ENCODE measurements around the gene ALPL. TPM values are rescaled to one million over a fixed set of nuclear protein-coding genes. Genes with fewer than 3 reads are reported as not detected.
A peak's percentile ranks its signal among the peaks of the same experiment; 100 is the strongest.
"Not testable (repeated sequence)": the region's sequence is repeated elsewhere in the genome, so short reads cannot be mapped to it uniquely, and the experiment has no call there.

The ALPL gene
- total RNA-seq: not detected
- not detected for polyA plus RNA-seq

DNA sequence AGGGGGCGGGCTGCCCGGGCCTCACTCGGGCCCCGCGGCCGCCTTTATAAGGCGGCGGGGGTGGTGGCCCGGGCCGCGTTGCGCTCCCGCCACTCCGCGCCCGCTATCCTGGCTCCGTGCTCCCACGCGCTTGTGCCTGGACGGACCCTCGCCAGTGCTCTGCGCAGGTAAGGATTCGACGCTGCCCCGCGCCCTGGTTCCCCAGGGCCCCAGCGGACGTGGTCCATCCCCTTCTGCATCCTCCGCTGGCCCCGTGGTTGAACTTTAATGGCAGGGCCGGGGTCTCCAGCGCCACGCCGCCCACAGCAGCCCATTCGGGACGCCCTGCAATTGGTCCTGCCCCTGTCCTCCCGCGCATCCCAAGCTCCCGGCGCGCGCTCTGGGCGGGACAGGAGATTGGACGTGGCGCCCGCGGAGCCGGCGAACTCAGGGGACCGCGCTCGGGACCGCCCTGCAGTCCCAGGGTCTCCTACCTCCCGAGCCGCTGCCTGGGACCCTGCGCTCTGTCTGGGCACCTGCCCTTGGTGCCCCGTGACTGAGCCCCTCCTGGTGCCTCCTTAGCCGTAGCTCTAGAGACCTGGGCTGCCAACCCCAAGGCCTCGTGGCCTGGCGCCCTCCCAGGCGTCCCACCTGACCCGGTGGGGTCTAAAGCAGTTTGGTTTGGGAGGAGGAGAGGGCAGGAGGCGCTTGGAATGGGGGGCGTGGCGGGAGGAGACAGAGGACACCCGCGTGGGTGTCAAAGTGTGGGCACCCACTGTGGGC is at the start of gene ALPL:
Gene ALPL (plus strand): TSS at position 73 of the 762 bp plus-strand sequence. CDS start 44,659 bp downstream, outside the sequence.
- Mint-ChIP-seq H3K27ac (peak within 1 kb of the TSS in 1 of 7 donors; percentile 13), H3K4me1 (peaks cover 3 to 10% (median 6%) of the 10 kb centered on the region in 4 donors), H3K36me3 (peaks cover 0 to 4% of the 10 kb centered on the region in 2 donors), H3K27me3 (peaks cover 16 to 44% of the 10 kb centered on the region in 2 donors), H3K4me3 (peak within 1 kb of the TSS in 7 of 8 donors; percentile 59 to 87 (median 84)), H3K9me3 (peaks cover 0 to 2% (median 0%) of the 10 kb centered on the region in 8 donors)
- ChIA-PET POLR2A (ENCODE audit: partially characterized antibody) (no interaction called here), CTCF (ENCODE audit: partially characterized antibody) (interaction anchor here (1.2 kb wide), 1 partner anchor 9 kb away, joined by 4 read pairs; no protein-coding TSS in a partner anchor)
- H3K27ac ChIP-seq (ENCODE audit: low read depth, low read length): no peak within 1 kb of the TSS
- intact Hi-C loops (cut with micrococcal nuclease): loop anchor here (1.0 kb wide), 1 partner anchor 455 kb away; no protein-coding TSS in a partner anchor
- DNase-seq: no peak
- no peaks in the 10 kb centered on the region for H3K36me3 ChIP-seq (ENCODE audit: insufficient read depth, low read length)
- peaks cover 8% of the 10 kb centered on the region for H3K27me3 ChIP-seq (ENCODE audit: insufficient read depth, low read length)
- H3K4me3 ChIP-seq (ENCODE audit: low read length in 2 of 2): no peak within 1 kb of the TSS
- H3K9me3 ChIP-seq (ENCODE audit: control insufficient read depth in 1 of 2, low read length in 2 of 2): no peaks in the 10 kb centered on the region
- peaks cover 5% of the 10 kb centered on the region for H3K4me1 ChIP-seq (ENCODE audit: insufficient read depth, low read length)

DNA sequence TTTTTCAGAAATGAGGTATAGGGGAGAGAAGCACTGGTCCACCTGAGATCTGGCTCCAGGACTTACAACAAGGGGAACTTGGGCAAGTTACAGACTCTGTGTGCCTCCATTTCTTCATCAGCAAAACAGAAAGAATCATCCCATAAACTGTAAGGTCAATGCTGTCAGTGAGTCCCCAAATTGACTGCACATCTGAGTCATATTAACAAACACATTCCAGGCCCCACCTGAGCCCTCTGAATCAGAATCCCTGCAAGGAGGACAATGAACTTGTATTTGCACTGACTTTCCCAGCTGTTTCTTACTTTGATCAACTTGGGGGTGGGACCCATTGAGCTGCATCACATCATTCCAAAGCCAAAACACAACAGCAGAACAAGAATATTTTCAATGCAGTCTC is 44.1 kb upstream of the ALPL start:
- H3K27ac ChIP-seq (ENCODE audit: low read depth, low read length); H3K4me1 ChIP-seq (ENCODE audit: insufficient read depth, low read length); H3K4me3 ChIP-seq (ENCODE audit: low read length in 2 of 2); H3K27me3 Mint-ChIP-seq; H3K9me3 Mint-ChIP-seq; H3K36me3 Mint-ChIP-seq; CTCF ChIA-PET (ENCODE audit: partially characterized antibody); H3K27ac Mint-ChIP-seq; H3K4me1 Mint-ChIP-seq; POLR2A ChIA-PET (ENCODE audit: partially characterized antibody); H3K4me3 Mint-ChIP-seq; H3K27me3 ChIP-seq (ENCODE audit: insufficient read depth, low read length); intact Hi-C loops (cut with micrococcal nuclease); H3K36me3 ChIP-seq (ENCODE audit: insufficient read depth, low read length); DNase-seq; H3K9me3 ChIP-seq (ENCODE audit: control insufficient read depth in 1 of 2, low read length in 2 of 2): not testable (repeated sequence)

DNA sequence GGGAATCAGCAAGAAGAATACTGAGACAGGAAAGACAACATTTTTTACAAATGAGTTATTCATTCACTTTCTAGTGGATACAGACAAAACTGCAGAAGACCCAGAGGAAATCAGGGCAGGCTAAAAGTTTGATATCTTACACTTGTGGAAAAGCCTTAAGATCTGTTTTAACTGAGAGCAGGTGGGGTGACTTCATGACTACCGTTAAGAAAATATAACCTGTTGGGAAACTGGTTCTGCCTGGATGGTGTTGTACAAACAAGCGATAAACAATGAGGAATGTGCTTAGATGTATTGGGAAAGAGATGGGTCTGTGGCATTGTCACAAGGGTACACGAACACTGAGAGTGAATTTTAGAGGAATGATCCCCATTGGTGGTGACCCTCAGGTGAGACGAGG is 41.3 kb upstream of the ALPL start:
- H3K27me3 ChIP-seq (ENCODE audit: insufficient read depth, low read length); H3K36me3 ChIP-seq (ENCODE audit: insufficient read depth, low read length); H3K4me1 Mint-ChIP-seq; H3K9me3 ChIP-seq (ENCODE audit: control insufficient read depth in 1 of 2, low read length in 2 of 2); H3K27ac Mint-ChIP-seq; POLR2A ChIA-PET (ENCODE audit: partially characterized antibody); intact Hi-C loops (cut with micrococcal nuclease); H3K4me1 ChIP-seq (ENCODE audit: insufficient read depth, low read length); DNase-seq; H3K27ac ChIP-seq (ENCODE audit: low read depth, low read length); CTCF ChIA-PET (ENCODE audit: partially characterized antibody); H3K4me3 Mint-ChIP-seq; H3K4me3 ChIP-seq (ENCODE audit: low read length in 2 of 2); H3K27me3 Mint-ChIP-seq; H3K9me3 Mint-ChIP-seq: not testable (repeated sequence)
- H3K36me3 Mint-ChIP-seq: peaks cover 0 to 12% of the 10 kb centered on the region in 2 donors

DNA sequence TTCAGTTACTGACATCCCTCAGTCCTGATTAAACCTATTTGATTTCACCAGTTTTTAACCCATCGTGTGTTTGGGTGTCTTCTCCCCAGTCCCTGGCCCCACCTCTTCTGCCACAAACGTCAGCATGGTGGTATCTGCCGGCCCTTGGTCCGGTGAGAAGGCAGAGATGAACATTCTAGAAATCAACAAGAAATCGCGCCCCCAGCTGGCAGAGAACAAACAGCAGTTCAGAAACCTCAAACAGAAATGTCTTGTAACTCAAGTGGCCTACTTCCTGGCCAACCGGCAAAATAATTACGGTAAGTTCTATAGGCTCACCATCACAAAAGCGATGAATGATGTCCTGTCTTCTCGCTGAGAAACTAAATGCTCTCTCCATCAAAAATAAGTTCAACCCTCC is 40.6 kb upstream of the ALPL start:
- no peaks in the 10 kb centered on the region for H3K9me3 ChIP-seq (ENCODE audit: control insufficient read depth in 1 of 2, low read length in 2 of 2)
- no peaks in the 10 kb centered on the region for H3K27me3 ChIP-seq (ENCODE audit: insufficient read depth, low read length)
- no peak overlapping the region for H3K4me3 ChIP-seq (ENCODE audit: low read length in 2 of 2)
- no peak for DNase-seq
- Mint-ChIP-seq H3K27ac (no peak overlapping the region), H3K4me3 (no peak overlapping the region), H3K36me3 (peaks cover 5 to 17% of the 10 kb centered on the region in 2 donors), H3K4me1 (peaks cover 0 to 8% (median 0%) of the 10 kb centered on the region in 4 donors), H3K27me3 (no peaks in the 10 kb centered on the region), H3K9me3 (no peaks in the 10 kb centered on the region)
- no peaks in the 10 kb centered on the region for H3K4me1 ChIP-seq (ENCODE audit: insufficient read depth, low read length)
- ChIA-PET POLR2A (ENCODE audit: partially characterized antibody) (no interaction called here), CTCF (ENCODE audit: partially characterized antibody) (interaction anchor here (0.6 kb wide), 1 partner anchor 169 kb away, joined by 3 read pairs; no protein-coding TSS in a partner anchor)
- H3K36me3 ChIP-seq (ENCODE audit: insufficient read depth, low read length): no peaks in the 10 kb centered on the region
- intact Hi-C loops (cut with micrococcal nuclease): no loop called here
- no peak overlapping the region for H3K27ac ChIP-seq (ENCODE audit: low read depth, low read length)

DNA sequence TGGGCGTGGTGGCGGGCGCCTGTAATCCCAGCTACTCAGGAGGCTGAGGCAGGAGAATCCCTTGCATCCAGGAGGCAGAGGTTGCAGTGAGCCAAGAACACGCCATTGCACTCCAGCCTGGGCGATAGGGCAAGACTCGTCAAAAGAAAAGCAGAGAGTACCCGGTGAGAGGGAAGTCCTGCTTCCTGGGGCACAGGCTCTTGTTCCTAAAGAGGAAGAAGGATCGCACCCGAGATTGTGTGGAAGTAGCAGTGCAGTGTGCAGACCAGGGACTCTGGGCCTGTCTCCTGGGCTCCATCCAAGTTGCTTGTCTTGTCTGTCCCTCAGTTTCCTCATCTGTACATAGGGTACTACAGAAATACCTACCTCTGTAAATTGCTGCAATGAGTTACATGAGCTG is 39.6 kb upstream of the ALPL start:
- no peak overlapping the region for H3K27ac Mint-ChIP-seq
- DNase-seq: no peak
- no peak overlapping the region for H3K4me3 Mint-ChIP-seq
- no peaks in the 10 kb centered on the region for H3K36me3 ChIP-seq (ENCODE audit: insufficient read depth, low read length)
- no peaks in the 10 kb centered on the region for H3K9me3 Mint-ChIP-seq
- H3K36me3 Mint-ChIP-seq: peaks cover 5 to 20% of the 10 kb centered on the region in 2 donors
- H3K27me3 ChIP-seq (ENCODE audit: insufficient read depth, low read length): no peaks in the 10 kb centered on the region
- no peaks in the 10 kb centered on the region for H3K9me3 ChIP-seq (ENCODE audit: control insufficient read depth in 1 of 2, low read length in 2 of 2)
- peaks cover 0 to 8% (median 0%) of the 10 kb centered on the region in 4 donors for H3K4me1 Mint-ChIP-seq
- intact Hi-C loops (cut with micrococcal nuclease): no loop called here
- no peaks in the 10 kb centered on the region for H3K27me3 Mint-ChIP-seq
- no peaks in the 10 kb centered on the region for H3K4me1 ChIP-seq (ENCODE audit: insufficient read depth, low read length)
- ChIA-PET CTCF (ENCODE audit: partially characterized antibody) (no interaction called here), POLR2A (ENCODE audit: partially characterized antibody) (no interaction called here)
- no peak overlapping the region for H3K4me3 ChIP-seq (ENCODE audit: low read length in 2 of 2)
- H3K27ac ChIP-seq (ENCODE audit: low read depth, low read length): no peak overlapping the region

DNA sequence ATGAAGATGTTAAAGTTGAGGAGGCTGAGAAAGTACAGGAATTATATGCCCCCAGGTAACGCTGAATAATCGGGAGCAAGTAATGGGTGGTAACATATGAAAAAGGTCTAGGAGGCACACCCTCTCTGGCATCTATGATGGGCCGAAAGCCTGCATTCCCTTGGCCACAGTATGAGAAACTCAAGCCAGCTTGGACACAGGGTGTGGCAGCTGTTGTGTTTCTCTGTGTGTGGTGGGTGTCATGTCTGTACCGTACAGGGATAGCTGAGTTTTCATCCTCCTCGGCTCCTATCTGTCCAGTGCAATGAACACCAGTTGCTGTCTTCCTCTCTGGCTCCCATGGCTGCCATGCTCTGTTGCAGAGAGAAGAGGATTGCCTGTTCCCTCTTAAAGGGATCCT is 36.4 kb upstream of the ALPL start:
- Mint-ChIP-seq H3K9me3 (no peaks in the 10 kb centered on the region), H3K36me3 (peaks cover 18 to 41% of the 10 kb centered on the region in 2 donors), H3K27ac (peak overlapping the region in 1 of 7 donors; percentile 32), H3K27me3 (no peaks in the 10 kb centered on the region), H3K4me3 (no peak overlapping the region), H3K4me1 (peaks cover 0 to 8% (median 0%) of the 10 kb centered on the region in 4 donors)
- ChIA-PET CTCF (ENCODE audit: partially characterized antibody) (no interaction called here), POLR2A (ENCODE audit: partially characterized antibody) (no interaction called here)
- no peak overlapping the region for H3K4me3 ChIP-seq (ENCODE audit: low read length in 2 of 2)
- H3K27me3 ChIP-seq (ENCODE audit: insufficient read depth, low read length): no peaks in the 10 kb centered on the region
- no peaks in the 10 kb centered on the region for H3K36me3 ChIP-seq (ENCODE audit: insufficient read depth, low read length)
- no peak for DNase-seq
- intact Hi-C loops (cut with micrococcal nuclease): no loop called here
- no peaks in the 10 kb centered on the region for H3K9me3 ChIP-seq (ENCODE audit: control insufficient read depth in 1 of 2, low read length in 2 of 2)
- H3K4me1 ChIP-seq (ENCODE audit: insufficient read depth, low read length): no peaks in the 10 kb centered on the region
- H3K27ac ChIP-seq (ENCODE audit: low read depth, low read length): no peak overlapping the region

DNA sequence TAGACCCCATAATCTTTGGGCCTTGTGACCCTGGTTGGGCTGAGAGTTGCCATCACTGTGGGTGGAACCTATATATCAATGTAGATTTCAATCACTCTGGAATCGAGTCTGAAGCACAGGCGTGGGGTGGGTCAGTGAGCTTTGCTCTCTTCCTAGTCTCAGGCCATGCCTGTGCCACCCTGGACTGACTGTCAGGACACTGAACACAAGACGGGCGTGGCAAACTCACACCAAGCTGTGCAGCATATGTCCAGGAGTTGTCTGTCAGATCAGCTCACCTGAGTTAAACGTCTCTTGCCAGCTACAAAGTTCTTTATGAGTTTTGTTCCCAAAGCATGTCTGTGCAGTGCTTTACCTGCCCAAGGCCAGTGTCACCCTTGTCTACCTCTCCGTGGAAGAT is 30.9 kb upstream of the ALPL start:
- Mint-ChIP-seq H3K4me3 (no peak overlapping the region), H3K36me3 (peaks cover 30 to 47% of the 10 kb centered on the region in 2 donors), H3K9me3 (no peaks in the 10 kb centered on the region), H3K27me3 (peaks cover 0 to 2% of the 10 kb centered on the region in 2 donors), H3K4me1 (no peaks in the 10 kb centered on the region), H3K27ac (no peak overlapping the region)
- CTCF ChIA-PET (ENCODE audit: partially characterized antibody): no interaction called here
- no peaks in the 10 kb centered on the region for H3K27me3 ChIP-seq (ENCODE audit: insufficient read depth, low read length)
- no peak overlapping the region for H3K27ac ChIP-seq (ENCODE audit: low read depth, low read length)
- H3K4me3 ChIP-seq (ENCODE audit: low read length in 2 of 2): no peak overlapping the region
- H3K9me3 ChIP-seq (ENCODE audit: control insufficient read depth in 1 of 2, low read length in 2 of 2): no peaks in the 10 kb centered on the region
- POLR2A ChIA-PET (ENCODE audit: partially characterized antibody): no interaction called here
- no peaks in the 10 kb centered on the region for H3K36me3 ChIP-seq (ENCODE audit: insufficient read depth, low read length)
- intact Hi-C loops (cut with micrococcal nuclease): no loop called here
- H3K4me1 ChIP-seq (ENCODE audit: insufficient read depth, low read length): no peaks in the 10 kb centered on the region
- no peak for DNase-seq
